Activated CD8-positive, alpha-beta memory T cell treated with anti-CD3 and anti-CD28 coated beads for 48 hours (primary cell): ENCODE measurements around the gene HNRNPK.

Experiments
- DNase-seq, 3 experiments: peaks; one replicate each; pipeline ENCODE4 v3.0.0-alpha.2; 2020; ENCODE audit warnings: low read depth in 2 of 3, low spot score in 2 of 3

Gene HNRNPK

GRCh38 chr9:83934569-83935275 lies 45.3 kb downstream of the HNRNPK start:
- no peak for DNase-seq

- no peak for DNase-seq
These were observed 46.2 kb downstream of the HNRNPK start for GRCh38 chr9:83933790-83934189.

- DNase-seq, result no peak
These were observed 47.2 kb downstream of the HNRNPK start for GRCh38 chr9:83932851-83933250.

DNA sequence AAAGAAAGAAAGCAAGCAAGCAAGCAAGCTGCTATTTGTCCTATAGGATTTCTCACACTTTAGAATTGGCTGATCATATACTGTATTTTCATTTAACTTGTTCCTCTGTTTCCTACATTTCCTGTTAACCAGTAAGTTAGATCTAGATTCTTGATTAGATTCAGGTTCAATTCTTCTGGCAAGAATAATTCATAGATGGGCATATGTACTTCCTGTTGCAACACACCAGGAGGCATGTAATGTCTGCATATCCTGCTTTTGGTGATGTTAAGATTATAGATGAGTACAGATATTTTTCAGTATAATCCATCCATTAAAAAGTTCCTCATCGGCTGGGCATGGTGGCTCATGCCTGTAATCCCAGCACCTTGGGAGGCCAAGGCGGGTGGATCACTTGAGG lies 48.0 kb downstream of the HNRNPK start:
- no peak for DNase-seq

DNA sequence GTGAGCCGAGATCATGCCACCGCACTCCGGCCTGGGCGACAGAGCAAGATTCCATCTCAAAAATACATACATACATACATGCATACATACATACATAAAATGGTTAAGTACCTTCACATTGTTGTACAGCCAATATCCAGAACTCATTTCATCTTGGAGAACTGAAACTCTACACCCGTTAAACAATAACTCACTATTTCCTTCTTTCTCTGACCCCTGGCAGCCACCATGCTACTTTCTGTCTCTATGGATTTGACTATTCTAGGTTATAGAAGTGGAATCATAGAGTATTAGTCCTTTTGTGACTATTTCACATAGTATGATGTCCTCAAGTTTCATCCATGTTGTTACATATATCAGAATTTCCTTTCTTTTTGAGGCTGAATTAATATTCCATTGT lies 49.1 kb downstream of the HNRNPK start:
- DNase-seq, result no peak

GRCh38 chr9:83927591-83927990 lies 52.4 kb downstream of the HNRNPK start:
- DNase-seq, result no peak

GRCh38 chr9:83920927-83921707 lies 58.9 kb downstream of the HNRNPK start, which contains the start of gene KIF27:
Gene KIF27, minus strand, starts transcription at chr9:83921432. Its CDS starts 5,841 bp downstream, at chr9:83915591.
- DNase-seq, result peak; percentile 92 to 97 (median 96)

GRCh38 chr9:83920469-83920926 lies 59.5 kb downstream of the HNRNPK start:
- DNase-seq, result no peak

DNA sequence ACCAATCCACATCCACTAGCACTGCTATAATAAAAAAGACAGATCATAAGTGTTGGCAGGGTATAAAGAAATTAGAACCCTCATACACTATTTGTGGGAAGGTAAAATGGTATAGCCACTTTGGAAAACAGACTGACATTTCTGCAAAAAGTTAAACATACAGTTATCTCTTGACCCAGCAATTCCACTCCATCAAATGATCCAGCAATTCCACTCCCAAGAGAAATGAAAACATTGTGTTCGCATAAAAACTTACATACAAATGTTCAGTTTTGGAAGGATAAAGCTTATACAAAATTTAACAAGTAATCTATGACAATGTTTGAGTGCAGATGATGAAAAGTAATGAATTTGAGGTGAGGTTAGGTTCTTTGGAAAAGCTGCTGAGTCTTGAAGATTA lies 60.9 kb downstream of the HNRNPK start:
- DNase-seq, result no peak
